Duodenal mucosa (tissue), 2 donors: Measurements from ENCODE around the gene PREPL.

Source experiments
- H3K27ac ChIP-seq: one replicate; pipeline ENCODE4 v1.7.0; 2013; ENCODE audit warnings: low read depth, low read length
- H3K27me3 ChIP-seq, 2 donors: one replicate each; pipeline ENCODE4 v1.7.0; 2013; ENCODE audit warnings: low read length in 2 of 2, control low read depth in 1 of 2; ENCODE audit not compliant: insufficient read depth in 2 of 2, control insufficient read depth in 1 of 2
- H3K36me3 ChIP-seq, 2 donors: one replicate each; pipeline ENCODE4 v1.7.0; 2013; ENCODE audit warnings: low read length in 2 of 2, control low read depth in 1 of 2; ENCODE audit not compliant: insufficient read depth in 2 of 2, control insufficient read depth in 1 of 2
- H3K4me1 ChIP-seq, 2 donors: one replicate each; pipeline ENCODE4 v1.7.0; 2013; ENCODE audit warnings: low read length in 2 of 2, control low read depth in 1 of 2; ENCODE audit not compliant: insufficient read depth in 2 of 2, control insufficient read depth in 1 of 2
- H3K4me3 ChIP-seq, 2 donors: one replicate each; pipeline ENCODE4 v1.7.0; 2013; ENCODE audit warnings: low read length in 2 of 2, low read depth in 1 of 2
- H3K9ac ChIP-seq, 2 donors: one replicate each; pipeline ENCODE4 v1.7.0; 2013; ENCODE audit warnings: low read length in 2 of 2, low read depth in 1 of 2
- H3K9me3 ChIP-seq, 2 donors: one replicate each; pipeline ENCODE4 v1.7.0; 2013; ENCODE audit warnings: low read length in 2 of 2, control low read depth in 1 of 2; ENCODE audit not compliant: control insufficient read depth in 1 of 2

Gene PREPL

DNA sequence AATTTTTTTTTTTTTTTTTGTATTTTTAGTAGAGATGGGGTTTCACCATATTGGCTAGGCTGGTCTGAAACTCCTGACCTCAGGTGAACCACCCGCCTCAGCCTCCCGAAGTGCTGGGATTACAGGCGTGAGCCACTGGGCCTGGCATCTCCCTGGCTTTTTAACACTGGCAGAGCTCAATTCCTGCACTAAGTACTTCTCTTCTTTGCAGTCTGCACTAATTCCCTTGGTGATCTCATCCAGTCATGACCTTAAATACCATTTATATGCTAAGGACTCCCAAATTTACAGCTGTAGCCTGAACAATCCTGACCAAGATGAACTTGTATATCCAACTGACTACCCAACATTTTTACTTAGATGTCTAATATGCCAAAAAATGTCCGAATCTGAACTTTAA lies 10.2 kb downstream of the PREPL start:
- Histone ChIP-seq H3K27ac (no peak overlapping the region), H3K36me3 (no peaks in the 10 kb centered on the region), H3K27me3 (no peaks in the 10 kb centered on the region)

DNA sequence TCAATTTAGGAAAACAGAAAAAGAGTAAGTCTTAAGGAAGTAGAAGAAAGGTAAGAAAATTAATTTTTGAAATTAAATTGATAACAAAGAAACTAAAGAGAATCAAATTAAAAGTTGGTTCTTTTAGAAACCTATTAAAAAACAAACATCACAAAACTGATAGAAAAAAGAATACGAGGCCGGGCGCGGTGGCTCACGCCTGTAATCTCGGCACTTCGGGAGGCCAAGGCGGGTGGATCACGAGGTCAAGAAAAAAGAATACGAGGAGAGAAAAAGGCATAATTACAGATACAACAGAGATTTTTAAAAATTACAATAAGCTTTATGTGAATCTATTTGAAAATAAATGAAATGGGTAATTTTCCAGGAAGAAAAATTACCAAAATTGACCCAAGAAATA lies 11.8 kb downstream of the PREPL start:
- Histone ChIP-seq H3K9me3 (no peaks in the 10 kb centered on the region), H3K4me1 (peaks cover 5 to 10% of the 10 kb centered on the region in 2 donors), H3K36me3 (peaks cover 3 to 4% of the 10 kb centered on the region in 2 donors), H3K9ac (no peak overlapping the region), H3K27ac (no peak overlapping the region), H3K4me3 (no peak overlapping the region), H3K27me3 (no peaks in the 10 kb centered on the region)

More for the DNA sequence above, 10.2 kb downstream of the PREPL start:
- Histone ChIP-seq H3K9ac (no peak overlapping the region), H3K4me3 (no peak overlapping the region), H3K9me3 (no peaks in the 10 kb centered on the region), H3K4me1 (peaks cover 5 to 10% of the 10 kb centered on the region in 2 donors)

DNA sequence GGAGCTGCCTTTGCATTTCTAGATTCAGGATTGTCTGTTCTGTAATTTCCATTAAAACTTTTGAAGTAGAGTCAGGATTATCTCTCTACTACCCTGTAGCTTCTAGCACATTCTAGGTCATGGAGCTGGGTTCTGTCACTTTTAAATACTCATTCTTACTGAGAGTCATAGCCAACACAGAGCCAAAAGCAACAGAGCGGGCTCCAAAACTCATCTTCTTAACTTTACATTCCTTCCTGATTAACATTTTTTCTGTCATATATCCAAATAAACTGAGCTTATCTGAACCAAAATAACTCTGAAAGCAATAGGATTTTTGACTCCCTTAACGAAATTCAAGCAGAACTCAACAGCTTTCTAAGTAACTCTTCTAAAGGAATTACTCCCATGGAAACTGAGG lies 12.9 kb downstream of the PREPL start:
- Histone ChIP-seq H3K4me1 (peaks cover 5 to 10% of the 10 kb centered on the region in 2 donors), H3K9ac (no peak overlapping the region), H3K4me3 (no peak overlapping the region), H3K9me3 (no peaks in the 10 kb centered on the region), H3K36me3 (peaks cover 6% of the 10 kb centered on the region in 2 donors), H3K27me3 (no peaks in the 10 kb centered on the region), H3K27ac (no peak overlapping the region)

GRCh38 chr2:44347526-44347925 lies 13.8 kb downstream of the PREPL start:
- Histone ChIP-seq H3K4me1 (peaks cover 5 to 10% of the 10 kb centered on the region in 2 donors), H3K27ac (no peak overlapping the region), H3K27me3 (no peaks in the 10 kb centered on the region), H3K9me3 (no peaks in the 10 kb centered on the region), H3K36me3 (peaks cover 12 to 15% of the 10 kb centered on the region in 2 donors), H3K9ac (no peak overlapping the region), H3K4me3 (no peak overlapping the region)

- no peak overlapping the region for H3K27ac ChIP-seq
- H3K36me3 ChIP-seq, result peaks cover 24 to 30% of the 10 kb centered on the region in 2 donors
- no peaks in the 10 kb centered on the region for H3K27me3 ChIP-seq
- no peaks in the 10 kb centered on the region for H3K9me3 ChIP-seq
- H3K4me3 ChIP-seq, result no peak overlapping the region
- peaks cover 5 to 6% of the 10 kb centered on the region in 2 donors for H3K4me1 ChIP-seq
- H3K9ac ChIP-seq, result no peak overlapping the region
Observed at GRCh38 chr2:44342854-44343253, 18.4 kb downstream of the PREPL start.

- peaks cover 32 to 33% of the 10 kb centered on the region in 2 donors for H3K36me3 ChIP-seq
Observed at GRCh38 chr2:44335806-44336538, 25.3 kb downstream of the PREPL start.

GRCh38 chr2:44333994-44334393 lies 27.3 kb downstream of the PREPL start:
- H3K4me1 ChIP-seq, result no peaks in the 10 kb centered on the region
- H3K27ac ChIP-seq, result no peak overlapping the region
- peaks cover 29 to 42% of the 10 kb centered on the region in 2 donors for H3K36me3 ChIP-seq
- no peak overlapping the region for H3K4me3 ChIP-seq
- H3K9me3 ChIP-seq, result no peaks in the 10 kb centered on the region
- no peaks in the 10 kb centered on the region for H3K27me3 ChIP-seq
- no peak overlapping the region for H3K9ac ChIP-seq

More at GRCh38 chr2:44335806-44336538, 25.3 kb downstream of the PREPL start:
- Histone ChIP-seq H3K27ac (no peak overlapping the region), H3K9ac (no peak overlapping the region), H3K4me1 (no peaks in the 10 kb centered on the region), H3K27me3 (no peaks in the 10 kb centered on the region), H3K4me3 (no peak overlapping the region), H3K9me3 (no peaks in the 10 kb centered on the region)

DNA sequence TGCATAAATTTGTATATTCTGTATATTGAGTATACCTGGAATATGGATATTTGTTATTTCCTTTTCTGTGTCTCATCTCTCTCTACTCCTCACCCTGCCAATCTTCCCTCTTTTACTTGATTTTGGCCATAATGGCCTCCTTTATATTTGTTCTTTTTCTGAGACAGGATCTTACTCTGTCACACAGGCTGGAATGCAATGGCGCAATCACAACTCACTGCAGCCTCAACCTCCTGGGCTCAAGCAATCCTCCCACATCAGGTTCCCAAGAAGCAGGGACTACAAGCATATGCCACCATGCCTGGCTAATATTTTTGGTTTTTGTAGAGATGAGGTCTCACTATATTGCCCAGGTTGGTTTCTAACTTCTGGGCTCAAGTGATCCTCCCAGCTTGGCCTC lies 30.5 kb downstream of the PREPL start:
- H3K4me1 ChIP-seq, result no peaks in the 10 kb centered on the region
- no peaks in the 10 kb centered on the region for H3K9me3 ChIP-seq
- H3K27ac ChIP-seq, result no peak overlapping the region
- no peak overlapping the region for H3K4me3 ChIP-seq
- H3K36me3 ChIP-seq, result peaks cover 27 to 43% of the 10 kb centered on the region in 2 donors
- no peak overlapping the region for H3K9ac ChIP-seq
- H3K27me3 ChIP-seq, result no peaks in the 10 kb centered on the region

DNA sequence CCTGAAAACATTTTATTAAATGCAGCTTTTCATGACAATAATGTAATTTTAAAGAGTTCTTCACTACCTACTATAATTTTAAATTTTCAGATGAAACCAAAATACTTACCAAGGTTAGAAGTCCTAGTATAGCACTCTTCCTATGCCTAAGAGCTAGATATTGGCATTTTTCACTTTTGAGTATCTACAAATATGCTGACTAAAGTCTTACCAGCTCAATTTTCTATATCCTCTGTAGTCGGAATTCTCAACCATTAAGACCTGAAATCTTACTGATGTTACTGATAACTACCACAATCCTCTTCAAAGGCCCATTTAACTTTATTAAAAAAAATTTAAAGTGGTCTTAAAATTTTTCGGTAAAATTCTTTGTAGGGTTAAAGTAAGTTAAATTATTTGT lies 32.0 kb downstream of the PREPL start:
- no peak overlapping the region for H3K9ac ChIP-seq
- H3K4me1 ChIP-seq, result no peaks in the 10 kb centered on the region
- H3K27ac ChIP-seq, result no peak overlapping the region
- H3K36me3 ChIP-seq, result peaks cover 27 to 51% of the 10 kb centered on the region in 2 donors
- H3K4me3 ChIP-seq, result no peak overlapping the region
- H3K27me3 ChIP-seq, result no peaks in the 10 kb centered on the region
- H3K9me3 ChIP-seq, result no peaks in the 10 kb centered on the region

GRCh38 chr2:44328750-44329149 lies 32.5 kb downstream of the PREPL start:
- H3K27me3 ChIP-seq, result no peaks in the 10 kb centered on the region
- H3K9me3 ChIP-seq, result no peaks in the 10 kb centered on the region
- H3K4me3 ChIP-seq, result no peak overlapping the region
- no peaks in the 10 kb centered on the region for H3K4me1 ChIP-seq
- H3K9ac ChIP-seq, result no peak overlapping the region
- H3K27ac ChIP-seq, result no peak overlapping the region
- peaks cover 24 to 57% of the 10 kb centered on the region in 2 donors for H3K36me3 ChIP-seq
